Hepatocyte (in vitro differentiated cells): ENCODE results near the gene MYO3B. TPM values are rescaled to one million over a fixed set of nuclear protein-coding genes. Genes with fewer than 3 reads are reported as not detected.

Experiments
- DNase-seq: peaks from one replicate; pipeline ENCODE4 v3.0.0-alpha.2; 2016; ENCODE audit warnings: low spot score
- H2AFZ ChIP-seq: fragments of 200-600 bp; sonication (generic); 2 replicates; pipeline ENCODE4 v1.6.0; 2016; ENCODE audit warnings: antibody characterized with exemption, mild to moderate bottlenecking
- H3K27ac ChIP-seq: fragments of 200-600 bp; sonication (generic); 2 replicates; pipeline ENCODE4 v1.5.1; 2016; ENCODE audit warnings: mild to moderate bottlenecking
- H3K27me3 ChIP-seq: fragments of 200-600 bp; sonication (generic); 2 replicates; pipeline ENCODE4 v1.6.1; 2016
- H3K36me3 ChIP-seq: fragments of 200-600 bp; sonication (generic); replicated peaks from 2 replicates; pipeline ENCODE4 v1.5.1; 2016; ENCODE audit warnings: low read depth; ENCODE audit not compliant: insufficient read depth
- H3K4me1 ChIP-seq: fragments of 200-600 bp; sonication (generic); 2 replicates; pipeline ENCODE4 v1.5.1; 2016; ENCODE audit warnings: mild to moderate bottlenecking, moderate library complexity; ENCODE audit not compliant: insufficient read depth
- H3K4me2 ChIP-seq: fragments of 200-600 bp; sonication (generic); 2 replicates; pipeline ENCODE4 v1.6.0; 2016
- H3K4me3 ChIP-seq: fragments of 200-600 bp; sonication (generic); 2 replicates; pipeline ENCODE4 v1.5.1; 2016; ENCODE audit warnings: mild to moderate bottlenecking
- H3K79me2 ChIP-seq: fragments of 200-600 bp; sonication (generic); 2 replicates; pipeline ENCODE4 v1.6.0; 2017; ENCODE audit warnings: mild to moderate bottlenecking
- H3K9me2 ChIP-seq: fragments of 200-600 bp; sonication (generic); replicated peaks from 2 replicates; pipeline ENCODE4 v1.6.0; 2017; ENCODE audit warnings: mild to moderate bottlenecking; ENCODE audit not compliant: insufficient read depth
- H3K9me3 ChIP-seq: fragments of 200-600 bp; sonication (generic); 2 replicates; pipeline ENCODE4 v1.5.1; 2016; ENCODE audit warnings: low read depth, mild to moderate bottlenecking
- H4K20me1 ChIP-seq: fragments of 200-600 bp; sonication (generic); 2 replicates; pipeline ENCODE4 v1.6.0; 2016; ENCODE audit warnings: mild to moderate bottlenecking; ENCODE audit not compliant: insufficient read depth, poor library complexity, severe bottlenecking
- EZH2 ChIP-seq: fragments of 200-600 bp; sonication (generic); IDR thresholded peaks from 2 replicates; pipeline ENCODE4 v1.6.1; 2016; ENCODE audit warnings: antibody characterized with exemption, mild to moderate bottlenecking, borderline replicate concordance
- EZH2phosphoT487 ChIP-seq: fragments of 200-600 bp; sonication (generic); IDR thresholded peaks from one replicate; pipeline ENCODE4 v1.6.1; 2018; ENCODE audit warnings: antibody characterized with exemption, mild to moderate bottlenecking, low read depth, moderate library complexity; ENCODE audit not compliant: unreplicated experiment, severe bottlenecking
- WGBS: methylation state at CpG from one replicate; pipeline ENCODE4 v1.1.6; 2016; ENCODE audit warnings: low lambda C conversion rate; ENCODE audit errors: missing lambda C conversion rate; 5-methylcytosine and 5-hydroxymethylcytosine counted together
- polyA plus RNA-seq: library from polyadenylated mRNA; unstranded; fragments of >200 nt; fragmentation: Nextera tagmentation; extraction: Ambion mirVana; gene quantifications from 2 replicates; pipeline ENCODE4 v1.2.1, GENCODE V29; 2016
- total RNA-seq: library from RNA; depleted of rRNA; stranded (reverse); fragments of >200 nt; gene quantifications from 2 replicates; pipeline ENCODE4 v1.2.3, GENCODE V29; 2014
- TF ChIP-seq, protein P1 (sequence below): fragments of 200-600 bp; sonication (generic); IDR thresholded peaks from 2 replicates; pipeline ENCODE4 v1.5.1; 2016; ENCODE audit warnings: antibody characterized with exemption, mild to moderate bottlenecking; ENCODE audit not compliant: poor library complexity

Gene MYO3B
- total and polyA plus RNA-seq, 2 experiments from 2014 or later: 0.63 to 1.1 TPM

- TF ChIP-seq EZH2phosphoT487: no peak
- DNase-seq: no peak
- H3K9me3 ChIP-seq: no peaks in the 10 kb centered on the region
- no peak overlapping the region for H3K4me3 ChIP-seq
- H3K79me2 ChIP-seq: no peaks in the 10 kb centered on the region
- no peak overlapping the region for H2AFZ ChIP-seq
- H3K4me2 ChIP-seq: no peak overlapping the region
- no peaks in the 10 kb centered on the region for H3K27me3 ChIP-seq
- WGBS: 84% methylated on average over 2 of the region's 2 CpGs
- no peaks in the 10 kb centered on the region for H4K20me1 ChIP-seq
- H3K9me2 ChIP-seq: no peaks in the 10 kb centered on the region
- no peak overlapping the region for H3K27ac ChIP-seq
- H3K36me3 ChIP-seq: no peaks in the 10 kb centered on the region
- H3K4me1 ChIP-seq: no peaks in the 10 kb centered on the region
Observed at GRCh38 chr2:170332676-170333402, 154.9 kb downstream of the MYO3B start.

DNA sequence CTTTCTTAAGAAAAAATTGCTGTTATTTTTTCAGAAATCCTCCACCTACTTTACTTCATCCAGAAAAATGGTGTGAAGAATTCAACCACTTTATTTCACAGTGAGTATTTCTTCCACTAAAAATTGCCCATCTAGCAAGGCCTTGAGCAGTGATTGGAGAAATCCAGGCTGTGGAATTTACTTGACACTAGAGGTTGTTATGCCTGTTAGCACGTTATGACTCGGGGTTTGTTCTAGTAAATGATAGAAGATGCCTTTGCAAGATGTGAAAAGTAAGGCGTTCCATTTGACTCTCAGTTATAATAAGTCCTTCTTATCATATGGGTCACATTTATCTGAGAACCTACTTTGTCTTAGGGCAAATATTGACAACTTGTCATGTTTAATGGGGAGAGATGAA, 157.4 kb downstream of the MYO3B start:
- no peak overlapping the region for H2AFZ ChIP-seq
- no peaks in the 10 kb centered on the region for H3K4me1 ChIP-seq
- H3K27ac ChIP-seq: no peak overlapping the region
- no peaks in the 10 kb centered on the region for H4K20me1 ChIP-seq
- no peaks in the 10 kb centered on the region for H3K27me3 ChIP-seq
- no peaks in the 10 kb centered on the region for H3K9me2 ChIP-seq
- H3K79me2 ChIP-seq: no peaks in the 10 kb centered on the region
- H3K4me3 ChIP-seq: no peak overlapping the region
- H3K4me2 ChIP-seq: no peak overlapping the region
- TF ChIP-seq, protein P1, sequence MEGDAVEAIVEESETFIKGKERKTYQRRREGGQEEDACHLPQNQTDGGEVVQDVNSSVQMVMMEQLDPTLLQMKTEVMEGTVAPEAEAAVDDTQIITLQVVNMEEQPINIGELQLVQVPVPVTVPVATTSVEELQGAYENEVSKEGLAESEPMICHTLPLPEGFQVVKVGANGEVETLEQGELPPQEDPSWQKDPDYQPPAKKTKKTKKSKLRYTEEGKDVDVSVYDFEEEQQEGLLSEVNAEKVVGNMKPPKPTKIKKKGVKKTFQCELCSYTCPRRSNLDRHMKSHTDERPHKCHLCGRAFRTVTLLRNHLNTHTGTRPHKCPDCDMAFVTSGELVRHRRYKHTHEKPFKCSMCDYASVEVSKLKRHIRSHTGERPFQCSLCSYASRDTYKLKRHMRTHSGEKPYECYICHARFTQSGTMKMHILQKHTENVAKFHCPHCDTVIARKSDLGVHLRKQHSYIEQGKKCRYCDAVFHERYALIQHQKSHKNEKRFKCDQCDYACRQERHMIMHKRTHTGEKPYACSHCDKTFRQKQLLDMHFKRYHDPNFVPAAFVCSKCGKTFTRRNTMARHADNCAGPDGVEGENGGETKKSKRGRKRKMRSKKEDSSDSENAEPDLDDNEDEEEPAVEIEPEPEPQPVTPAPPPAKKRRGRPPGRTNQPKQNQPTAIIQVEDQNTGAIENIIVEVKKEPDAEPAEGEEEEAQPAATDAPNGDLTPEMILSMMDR: no peak
- no peak for TF ChIP-seq EZH2phosphoT487
- TF ChIP-seq EZH2: no peak
- no peak for DNase-seq
- 60% methylated on average over 3 of the region's 3 CpGs for WGBS
- H3K36me3 ChIP-seq: no peaks in the 10 kb centered on the region
- no peaks in the 10 kb centered on the region for H3K9me3 ChIP-seq

DNA sequence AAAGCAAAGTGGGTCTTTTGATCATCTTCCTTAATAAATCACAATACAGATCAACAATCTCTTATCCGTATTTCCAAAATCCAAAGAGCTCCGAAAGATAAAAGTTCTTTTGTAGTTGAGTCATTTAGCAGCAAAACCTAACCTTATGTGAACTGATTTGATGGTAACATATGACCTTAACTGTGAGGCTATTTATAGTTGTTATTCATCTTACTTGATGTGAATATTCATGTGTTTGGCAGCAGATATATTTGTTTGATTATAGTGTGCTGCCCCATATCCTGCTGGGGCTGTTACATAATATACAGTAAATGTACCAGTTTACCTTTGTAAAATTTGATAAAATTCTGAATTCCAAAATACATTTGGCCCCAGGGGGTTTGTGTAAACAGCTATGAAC, 158.5 kb downstream of the MYO3B start:
- H3K27me3 ChIP-seq: no peaks in the 10 kb centered on the region
- no peaks in the 10 kb centered on the region for H4K20me1 ChIP-seq
- H3K36me3 ChIP-seq: no peaks in the 10 kb centered on the region
- no peaks in the 10 kb centered on the region for H3K79me2 ChIP-seq
- H3K4me3 ChIP-seq: no peak overlapping the region
- H3K4me1 ChIP-seq: no peaks in the 10 kb centered on the region
- H2AFZ ChIP-seq: no peak overlapping the region
- H3K9me2 ChIP-seq: no peaks in the 10 kb centered on the region
- H3K9me3 ChIP-seq: no peaks in the 10 kb centered on the region
- H3K4me2 ChIP-seq: no peak overlapping the region
- TF ChIP-seq, protein P1: no peak
- no peak for TF ChIP-seq EZH2
- no peak for TF ChIP-seq EZH2phosphoT487
- WGBS: 92% methylated on average over 2 of the region's 2 CpGs
- no peak overlapping the region for H3K27ac ChIP-seq
- no peak for DNase-seq

- Histone ChIP-seq H3K36me3 (no peaks in the 10 kb centered on the region), H3K4me1 (no peaks in the 10 kb centered on the region), H2AFZ (no peak overlapping the region), H3K9me2 (no peaks in the 10 kb centered on the region), H3K79me2 (no peaks in the 10 kb centered on the region), H3K27ac (no peak overlapping the region), H3K4me3 (no peak overlapping the region), H4K20me1 (no peaks in the 10 kb centered on the region), H3K27me3 (no peaks in the 10 kb centered on the region), H3K9me3 (no peaks in the 10 kb centered on the region), H3K4me2 (no peak overlapping the region)
- DNase-seq: no peak
- TF ChIP-seq EZH2phosphoT487 (no peak), EZH2 (no peak)
- TF ChIP-seq, protein P1: no peak
- 90% methylated on average over 2 of the region's 2 CpGs for WGBS
Observed at GRCh38 chr2:170336916-170337315, 159.0 kb downstream of the MYO3B start.
